A549 (cell line): ENCODE measurements around the gene SH3BP2. TPM values are rescaled to one million over a fixed set of nuclear protein-coding genes. Genes with fewer than 3 reads are reported as not detected.

Experiments
- ATAC-seq, 2 experiments: fragments of 200-7000 bp in 1 of 2; fragments of >200 bp in 1 of 2; cut with Nextera tagmentation in 1 of 2; cut with Tn5 transposase in 1 of 2; 3 replicates each; pipeline versions ENCODE4 v1.8.0 to v1.9.1; 2018 to 2020; ENCODE audit warnings: mild to moderate bottlenecking in 1 of 2, moderate library complexity in 1 of 2
- CTCF ChIA-PET: fragments of 300-600 bp; sonication (Branson Sonifier 250); formaldehyde crosslinking; extraction: SDS; loops from one replicate; lab custom pipeline; 2021; ENCODE audit warnings: antibody characterized with exemption, inconsistent platforms; lab: Yijun Ruan, JAX
- POLR2A ChIA-PET: fragments of 350-600 bp; formaldehyde crosslinking; extraction: SDS; loops from one replicate; lab custom pipeline; 2021; ENCODE audit warnings: antibody characterized with exemption, inconsistent platforms; lab: Yijun Ruan, JAX
- DNase-seq, 2 experiments: peaks; one replicate each; pipeline versions ENCODE4 v3.0.0 to v3.0.0-alpha.2; 2011 to 2016; ENCODE audit warnings: low read depth in 1 of 2, low spot score in 1 of 2
- FAIRE-seq: peaks from 2 replicates; lab custom pipeline; 2011; peaks lifted over from hg19 to GRCh38; lab: Jason Lieb, UNC
- H3K27ac ChIP-seq, 2 experiments: fragments of >200 bp; sonication (Bioruptor Twin); formaldehyde crosslinking; 3 replicates each; pipeline ENCODE4 v1.5.1; 2016 to 2017
- H3K4me1 ChIP-seq: fragments of >200 bp; sonication (Bioruptor Twin); formaldehyde crosslinking; 3 replicates; pipeline ENCODE4 v1.6.1; 2016
- H3K4me2 ChIP-seq: fragments of >200 bp; sonication (Bioruptor Twin); formaldehyde crosslinking; 3 replicates; pipeline ENCODE4 v1.6.1; 2016
- H3K4me3 ChIP-seq: fragments of >200 bp; sonication (Bioruptor Twin); formaldehyde crosslinking; 3 replicates; pipeline ENCODE4 v1.5.1; 2016
- H3K9me3 ChIP-seq: fragments of >200 bp; sonication (Bioruptor Twin); formaldehyde crosslinking; 3 replicates; pipeline ENCODE4 v1.6.1; 2016
- ATOH8 ChIP-seq: fragments of 250-450 bp; sonication (Bioruptor Pico); IDR thresholded peaks from 2 replicates; pipeline ENCODE4 v1.5.0; 2020; ENCODE audit warnings: low read depth, mild to moderate bottlenecking, moderate library complexity
- BHLHE40 ChIP-seq: IDR thresholded peaks from 2 replicates; pipeline ENCODE4 v1.6.1; 2012; ENCODE audit warnings: low read depth, low read length, inconsistent platforms
- CTCF ChIP-seq: fragments of >200 bp; sonication (Bioruptor Twin); formaldehyde crosslinking; IDR thresholded peaks from 3 replicates; pipeline ENCODE4 v1.5.1; 2016
- ELK1 ChIP-seq: fragments of 150-350 bp; IDR thresholded peaks from 2 replicates; pipeline ENCODE4 v1.6.1; 2014; ENCODE audit warnings: low read depth, mild to moderate bottlenecking, low read length
- FOSL2 ChIP-seq, 2 experiments: fragments of 450-650 bp in 1 of 2; fragments of >200 bp in 1 of 2; sonication (Bioruptor Twin) in 1 of 2; formaldehyde crosslinking; IDR thresholded peaks; 2 replicates each; pipeline versions ENCODE4 v1.5.0 to v1.6.1; 2016 to 2020; ENCODE audit warnings: mild to moderate bottlenecking in 1 of 2, moderate library complexity in 1 of 2
- FOXS1 ChIP-seq: fragments of 250-450 bp; sonication (Bioruptor Pico); IDR thresholded peaks from 2 replicates; pipeline ENCODE4 v1.5.0; 2020; ENCODE audit warnings: mild to moderate bottlenecking, moderate library complexity
- HOXB13 ChIP-seq: fragments of 250-450 bp; sonication (Bioruptor Pico); IDR thresholded peaks from 2 replicates; pipeline ENCODE4 v1.5.0; 2020; ENCODE audit warnings: low read depth, mild to moderate bottlenecking, moderate library complexity
- JUN ChIP-seq, 2 experiments: fragments of >200 bp; sonication (Bioruptor Twin); formaldehyde crosslinking; IDR thresholded peaks; 2 replicates in 1 of 2; 3 replicates in 1 of 2; pipeline ENCODE4 v1.6.1; 2016 to 2017
- MAFK ChIP-seq: fragments of 450-650 bp; IDR thresholded peaks from 2 replicates; pipeline ENCODE4 v1.6.1; 2014; ENCODE audit not compliant: partially characterized antibody
- MAZ ChIP-seq: fragments of 150-350 bp; IDR thresholded peaks from 2 replicates; pipeline ENCODE4 v1.6.1; 2014; ENCODE audit warnings: antibody characterized with exemption, low read depth, low read length, borderline replicate concordance
- MYC ChIP-seq: IDR thresholded peaks from 2 replicates; pipeline ENCODE4 v1.6.1; 2012; ENCODE audit warnings: mild to moderate bottlenecking, inconsistent platforms, low read length, improper control_type of control experiment, borderline replicate concordance
- NPAS2 ChIP-seq: fragments of 250-450 bp; sonication (Bioruptor Pico); IDR thresholded peaks from 2 replicates; pipeline ENCODE4 v1.8.0; 2022; ENCODE audit warnings: mild to moderate bottlenecking, moderate library complexity, borderline replicate concordance
- POLR2AphosphoS2 ChIP-seq: conservative IDR thresholded peaks from 2 replicates; pipeline ENCODE4 v1.6.1; 2012; ENCODE audit warnings: low read length, improper control_type of control experiment, inconsistent platforms
- RFX5 ChIP-seq: fragments of 450-650 bp; IDR thresholded peaks from 2 replicates; pipeline ENCODE4 v1.7.1; 2014; ENCODE audit warnings: antibody characterized with exemption, mild to moderate bottlenecking, moderate library complexity
- RNF2 ChIP-seq: fragments of 200-600 bp; sonication (generic); IDR thresholded peaks from 2 replicates; pipeline ENCODE4 v1.6.1; 2016; ENCODE audit warnings: low read depth, mild to moderate bottlenecking, antibody characterized with exemption, moderate library complexity, borderline replicate concordance
- SMC3 ChIP-seq: fragments of >200 bp; sonication (Bioruptor Twin); formaldehyde crosslinking; IDR thresholded peaks from 3 replicates; pipeline ENCODE4 v1.6.1; 2018; ENCODE audit warnings: inconsistent platforms
- SREBF2 ChIP-seq: fragments of 450-650 bp; IDR thresholded peaks from 2 replicates; pipeline ENCODE4 v1.6.1; 2014; ENCODE audit warnings: mild to moderate bottlenecking, moderate library complexity
- TP53 ChIP-seq: fragments of 250-450 bp; sonication (Bioruptor Pico); IDR thresholded peaks from 2 replicates; pipeline ENCODE4 v1.5.0; 2021; ENCODE audit warnings: mild to moderate bottlenecking, moderate library complexity
- WGBS: methylation state at CpG from one replicate; pipeline ENCODE4 v1.1.6; 2017; ENCODE audit errors: missing lambda C conversion rate; 5-methylcytosine and 5-hydroxymethylcytosine counted together
- polyA plus RNA-seq, 4 experiments: library from polyadenylated mRNA; depleted of rRNA in 3 of 4; stranded (reverse); fragments of >200 nt; fragmentation: RNase III in 1 of 4; extraction: RNeasy Plus Mini Kit Qiagen cat#74134 plus additional on column Dnase treatment in 1 of 4; gene quantifications; 2 replicates in 3 of 4; 3 replicates in 1 of 4; pipeline ENCODE4 v1.2.3, GENCODE V29; 2011 to 2017
- TF ChIP-seq, protein P1 (sequence below): fragments of 250-450 bp; sonication (Bioruptor Pico); IDR thresholded peaks from 2 replicates; pipeline ENCODE4 v1.5.0; 2021; ENCODE audit warnings: mild to moderate bottlenecking, moderate library complexity, borderline replicate concordance

SH3BP2 gene
- polyA plus RNA-seq, 2 of the 4 experiments (the other 2 are of a cell fraction): 4.4 to 6.0 TPM

- H3K27ac ChIP-seq: no peak overlapping the region
- ChIA-PET POLR2A (no interaction called here), CTCF (interaction anchor here (0.6 kb wide), 2 partner anchors 105 to 310 kb away, joined by 3 to 5 read pairs; no protein-coding TSS in a partner anchor)
- no peak for FAIRE-seq
- peaks cover 4% of the 10 kb centered on the region; the same call in 2 of the 3 replicates for H3K4me1 ChIP-seq
- ATAC-seq: no peak; a peak in 1 of 6 replicates
- 70% methylated on average over 2 of the region's 2 CpGs for WGBS
- H3K4me2 ChIP-seq: no peak overlapping the region
- H3K4me3 ChIP-seq: no peak overlapping the region
- no peak for DNase-seq
- TF ChIP-seq RFX5 (no peak), MAZ (no peak), NPAS2 (CRISPR knock-in tag) (no peak), SREBF2 (no peak), ATOH8 (CRISPR knock-in tag) (no peak), CTCF (no peak), FOSL2 (IDR thresholded peaks at IDR 0.05) (no peak), FOSL2 (CRISPR knock-in tag; IDR thresholded peaks at IDR 0.05) (no peak), ELK1 (no peak), MYC (no peak)
- H3K9me3 ChIP-seq: no peaks in the 10 kb centered on the region
These were observed 58.3 kb downstream of the SH3BP2 start for GRCh38 chr4:2850966-2851798.

DNA sequence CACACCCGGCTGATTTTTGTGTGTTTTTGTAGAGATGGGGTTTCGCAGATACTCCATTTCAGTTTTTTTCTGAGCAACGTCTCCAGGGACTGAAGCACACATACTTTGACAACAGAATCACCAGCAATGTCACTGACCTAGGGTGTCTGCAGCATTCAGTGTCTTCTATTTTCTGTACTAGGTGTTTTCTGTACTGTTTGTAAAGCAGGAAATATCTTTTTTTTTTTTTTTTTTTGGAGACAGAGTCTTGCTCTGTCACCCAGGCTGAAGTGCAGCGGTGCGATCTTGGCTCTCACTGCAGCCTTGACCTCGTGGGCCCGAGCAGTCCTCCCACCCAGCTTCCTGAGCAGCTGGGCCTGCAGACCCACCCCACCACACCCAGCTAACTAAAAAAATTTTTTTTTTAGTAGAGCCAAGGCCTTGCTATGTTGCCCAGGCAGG, 59.6 kb downstream of the SH3BP2 start:
- FAIRE-seq (no peak), ATAC-seq (no peak), DNase-seq (no peak)
- no peak for TF ChIP-seq SMC3
- TF ChIP-seq TP53 (CRISPR knock-in tag): no peak
- H3K4me1 ChIP-seq: peaks cover 4% of the 10 kb centered on the region; the same call in 2 of the 3 replicates
- H3K4me3 ChIP-seq: no peak overlapping the region
- CTCF ChIA-PET: interaction anchor here (0.7 kb wide), 1 partner anchor 99 kb away, joined by 4 read pairs; no protein-coding TSS in a partner anchor
- WGBS: 77% methylated on average over 7 of the region's 7 CpGs
- H3K27ac ChIP-seq: no peak overlapping the region
- no peak overlapping the region for H3K4me2 ChIP-seq
- no peaks in the 10 kb centered on the region for H3K9me3 ChIP-seq
- POLR2A ChIA-PET: no interaction called here

DNA sequence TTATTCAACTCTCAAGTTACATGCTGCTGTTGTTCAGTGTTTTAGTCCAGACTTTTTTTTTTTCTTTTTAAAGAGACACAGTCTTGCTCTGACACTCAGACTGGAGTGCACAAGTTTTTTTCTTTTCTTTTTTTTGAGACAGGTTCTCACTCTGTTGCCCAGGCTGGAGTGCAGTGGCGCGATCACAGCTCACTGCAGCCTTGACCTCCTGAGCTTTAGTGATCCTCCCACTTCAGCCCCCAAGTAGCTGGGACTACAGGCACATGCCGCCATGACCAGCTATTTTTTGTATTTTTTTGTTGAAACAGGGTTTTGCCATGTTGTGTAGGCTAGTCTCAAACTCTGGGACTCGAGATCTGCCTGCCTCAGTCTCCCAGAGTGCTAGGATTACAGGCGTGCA, 62.7 kb downstream of the SH3BP2 start:
- Histone ChIP-seq H3K4me1 (peaks cover 9% of the 10 kb centered on the region; the same call in 2 of the 3 replicates), H3K4me3 (no peak overlapping the region), H3K9me3 (no peaks in the 10 kb centered on the region), H3K4me2 (no peak overlapping the region), H3K27ac (no peak overlapping the region)
- TF ChIP-seq POLR2AphosphoS2: no peak
- no peak for TF ChIP-seq FOXS1
- TF ChIP-seq CTCF: no peak
- no peak for TF ChIP-seq JUN (IDR thresholded peaks at IDR 0.05)
- TF ChIP-seq SREBF2: no peak
- TF ChIP-seq MAFK: no peak
- TF ChIP-seq MYC: no peak
- TF ChIP-seq BHLHE40: no peak
- TF ChIP-seq RNF2: no peak
- TF ChIP-seq HOXB13 (CRISPR knock-in tag): no peak
- TF ChIP-seq, protein P1, sequence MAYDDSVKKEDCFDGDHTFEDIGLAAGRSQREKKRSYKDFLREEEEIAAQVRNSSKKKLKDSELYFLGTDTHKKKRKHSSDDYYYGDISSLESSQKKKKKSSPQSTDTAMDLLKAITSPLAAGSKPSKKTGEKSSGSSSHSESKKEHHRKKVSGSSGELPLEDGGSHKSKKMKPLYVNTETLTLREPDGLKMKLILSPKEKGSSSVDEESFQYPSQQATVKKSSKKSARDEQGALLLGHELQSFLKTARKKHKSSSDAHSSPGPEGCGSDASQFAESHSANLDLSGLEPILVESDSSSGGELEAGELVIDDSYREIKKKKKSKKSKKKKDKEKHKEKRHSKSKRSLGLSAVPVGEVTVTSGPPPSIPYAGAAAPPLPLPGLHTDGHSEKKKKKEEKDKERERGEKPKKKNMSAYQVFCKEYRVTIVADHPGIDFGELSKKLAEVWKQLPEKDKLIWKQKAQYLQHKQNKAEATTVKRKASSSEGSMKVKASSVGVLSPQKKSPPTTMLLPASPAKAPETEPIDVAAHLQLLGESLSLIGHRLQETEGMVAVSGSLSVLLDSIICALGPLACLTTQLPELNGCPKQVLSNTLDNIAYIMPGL (CRISPR knock-in tag): no peak
- WGBS: 100% methylated on average over 5 of the region's 5 CpGs
- no peak for DNase-seq
- no peak for ATAC-seq
- POLR2A ChIA-PET: no interaction called here
- FAIRE-seq: no peak
- CTCF ChIA-PET: no interaction called here
